Kidney (tissue), 14 donors: ENCODE results near the gene PALLD. TPM values are rescaled to one million over a fixed set of nuclear protein-coding genes. Genes with fewer than 3 reads are reported as not detected.

Source experiments
- DNase-seq, 5 donors: peaks; one replicate each; pipeline ENCODE4 v3.0.0-alpha.2; 2013 to 2020
- FAIRE-seq: peaks from 2 replicates; lab custom pipeline; 2012; peaks lifted over from hg19 to GRCh38; lab: Jason Lieb, UNC
- H3K27ac ChIP-seq, 2 donors: one replicate each; pipeline ENCODE4 v1.7.0; 2013; ENCODE audit warnings: low read depth in 2 of 2, low read length in 2 of 2, inconsistent platforms in 1 of 2
- H3K27me3 ChIP-seq: one replicate; pipeline ENCODE4 v1.7.1; 2013; ENCODE audit warnings: low read length, inconsistent platforms; ENCODE audit not compliant: control insufficient read depth, insufficient read depth
- H3K36me3 ChIP-seq, 3 donors: one replicate each; pipeline versions ENCODE4 v1.7.0 to v1.7.1; 2013; ENCODE audit warnings: low read length in 3 of 3, control low read depth in 1 of 3, inconsistent platforms in 1 of 3; ENCODE audit not compliant: insufficient read depth in 3 of 3, control insufficient read depth in 2 of 3
- H3K4me1 ChIP-seq, 3 donors: one replicate each; pipeline versions ENCODE4 v1.7.0 to v1.7.1; 2013; ENCODE audit warnings: low read length in 3 of 3, inconsistent platforms in 1 of 3, low read depth in 1 of 3; ENCODE audit not compliant: control insufficient read depth in 2 of 3, insufficient read depth in 2 of 3
- H3K4me3 ChIP-seq, 3 donors: one replicate each; pipeline versions ENCODE4 v1.7.0 to v1.8.1; 2013; ENCODE audit warnings: low read length in 3 of 3, control low read depth in 1 of 3, inconsistent platforms in 1 of 3
- H3K9ac ChIP-seq, 3 donors: one replicate each; pipeline versions ENCODE4 v1.7.0 to v1.7.1; 2013; ENCODE audit warnings: low read length in 3 of 3, control low read depth in 1 of 3, inconsistent platforms in 1 of 3
- H3K9me3 ChIP-seq, 3 donors: one replicate each; pipeline versions ENCODE4 v1.7.0 to v1.7.1; 2013; ENCODE audit warnings: low read length in 3 of 3, control low read depth in 1 of 3, inconsistent platforms in 1 of 3; ENCODE audit not compliant: control insufficient read depth in 2 of 3, insufficient read depth in 1 of 3
- intact Hi-C: fragments of 100-400 bp; cut with DNase I; formaldehyde crosslinking; loops from one replicate; pipeline ENCODE4 v1.11.1; 2022
- polyA plus RNA-seq: library from polyadenylated mRNA; stranded (reverse); fragments of 350-450 nt; fragmentation: Illumina TruSeq; extraction: RNeasy Lipid Tissue Mini Kit (QIAGEN cat#74804); gene quantifications from one replicate; pipeline ENCODE4 v1.2.3, GENCODE V29; 2014; ENCODE audit warnings: low read depth, low replicate concordance; ENCODE audit not compliant: insufficient read depth
- total RNA-seq: library from RNA; stranded (reverse); fragmentation: NEBNext Ultra II Directional; extraction: Animal tissue kit (Norgen Biotek cat#: 25700); gene quantifications from one replicate; pipeline ENCODE4 v1.2.1, GENCODE V29; 2021
- TF ChIP-seq, protein P1 (sequence below): IDR thresholded peaks from 3 replicates; pipeline ENCODE4 v1.5.1; 2012; ENCODE audit warnings: mild to moderate bottlenecking, moderate library complexity, borderline replicate concordance; ENCODE audit not compliant: insufficient read depth; ENCODE audit errors: extremely low read depth
- donor health status: control.
- donor health status: control.
- donor health status: control.
- donor health status: control.
- donor health status: control.
- donor health status: DM: yes; HTN: yes; CAD: no.
- donor health status: Normal renal cell carcinoma (clear cell type).

Gene PALLD
- total and polyA plus RNA-seq, 2 donors from 2014 or later = 43.4 to 120 TPM

GRCh38 chr4:168648929-168649328 is 152.1 kb downstream of the PALLD start:
- Histone ChIP-seq H3K4me1 (no peaks in the 10 kb centered on the region), H3K9ac (no peak overlapping the region), H3K27me3 (no peaks in the 10 kb centered on the region), H3K9me3 (no peaks in the 10 kb centered on the region), H3K4me3 (no peak overlapping the region), H3K27ac (no peak overlapping the region), H3K36me3 (no peaks in the 10 kb centered on the region)
- DNase-seq (no peak), FAIRE-seq (no peak)
- TF ChIP-seq, protein P1, sequence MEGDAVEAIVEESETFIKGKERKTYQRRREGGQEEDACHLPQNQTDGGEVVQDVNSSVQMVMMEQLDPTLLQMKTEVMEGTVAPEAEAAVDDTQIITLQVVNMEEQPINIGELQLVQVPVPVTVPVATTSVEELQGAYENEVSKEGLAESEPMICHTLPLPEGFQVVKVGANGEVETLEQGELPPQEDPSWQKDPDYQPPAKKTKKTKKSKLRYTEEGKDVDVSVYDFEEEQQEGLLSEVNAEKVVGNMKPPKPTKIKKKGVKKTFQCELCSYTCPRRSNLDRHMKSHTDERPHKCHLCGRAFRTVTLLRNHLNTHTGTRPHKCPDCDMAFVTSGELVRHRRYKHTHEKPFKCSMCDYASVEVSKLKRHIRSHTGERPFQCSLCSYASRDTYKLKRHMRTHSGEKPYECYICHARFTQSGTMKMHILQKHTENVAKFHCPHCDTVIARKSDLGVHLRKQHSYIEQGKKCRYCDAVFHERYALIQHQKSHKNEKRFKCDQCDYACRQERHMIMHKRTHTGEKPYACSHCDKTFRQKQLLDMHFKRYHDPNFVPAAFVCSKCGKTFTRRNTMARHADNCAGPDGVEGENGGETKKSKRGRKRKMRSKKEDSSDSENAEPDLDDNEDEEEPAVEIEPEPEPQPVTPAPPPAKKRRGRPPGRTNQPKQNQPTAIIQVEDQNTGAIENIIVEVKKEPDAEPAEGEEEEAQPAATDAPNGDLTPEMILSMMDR = no peak
- intact Hi-C loops = no loop called here

- TF ChIP-seq, protein P1 = no peak
- Histone ChIP-seq H3K27me3 (no peaks in the 10 kb centered on the region), H3K4me1 (peaks cover 0 to 4% (median 0%) of the 10 kb centered on the region in 3 donors), H3K9ac (no peak overlapping the region), H3K36me3 (no peaks in the 10 kb centered on the region), H3K27ac (no peak overlapping the region), H3K9me3 (no peaks in the 10 kb centered on the region), H3K4me3 (no peak overlapping the region)
- DNase-seq (no peak), FAIRE-seq (no peak)
- intact Hi-C loops = no loop called here
Observed at GRCh38 chr4:168651374-168651773, 154.5 kb downstream of the PALLD start.

DNA sequence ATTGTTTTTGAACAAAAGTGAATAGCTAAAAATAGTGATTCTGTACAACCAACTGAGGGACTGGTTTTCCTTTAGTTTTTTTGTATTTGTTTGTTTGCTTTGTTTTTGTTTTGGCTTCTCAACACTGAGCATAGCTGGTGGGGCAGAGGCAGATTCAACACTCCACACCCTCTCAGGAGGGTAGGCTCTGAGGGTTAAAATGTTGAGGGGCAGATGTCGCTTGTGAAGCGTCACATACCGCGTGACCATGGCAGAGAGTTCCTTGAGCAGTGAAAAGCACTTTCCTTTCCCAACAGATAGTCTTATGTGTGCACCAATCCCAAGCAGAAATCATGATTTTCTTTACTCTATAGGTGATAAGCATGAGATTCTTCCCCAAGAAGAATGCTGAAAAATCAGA is 155.0 kb downstream of the PALLD start:
- Histone ChIP-seq H3K9ac (no peak overlapping the region), H3K27ac (no peak overlapping the region), H3K27me3 (no peaks in the 10 kb centered on the region), H3K4me3 (no peak overlapping the region), H3K4me1 (peaks cover 0 to 4% (median 0%) of the 10 kb centered on the region in 3 donors), H3K9me3 (no peaks in the 10 kb centered on the region), H3K36me3 (no peaks in the 10 kb centered on the region)
- FAIRE-seq (no peak), DNase-seq (no peak)
- intact Hi-C loops = no loop called here
- TF ChIP-seq, protein P1 = no peak

- Histone ChIP-seq H3K36me3 (no peaks in the 10 kb centered on the region), H3K4me3 (no peak overlapping the region), H3K9me3 (no peaks in the 10 kb centered on the region), H3K4me1 (peaks cover 0 to 4% (median 0%) of the 10 kb centered on the region in 3 donors), H3K9ac (no peak overlapping the region), H3K27ac (no peak overlapping the region), H3K27me3 (no peaks in the 10 kb centered on the region)
- TF ChIP-seq, protein P1 = no peak
- DNase-seq = no peak
- FAIRE-seq = no peak
- intact Hi-C loops = no loop called here
Observed at GRCh38 chr4:168652755-168653154, 155.9 kb downstream of the PALLD start.
